GOT3 (cell line): ENCODE data around the gene DENND4C.
"Not testable (repeated sequence)": the region's sequence is repeated elsewhere in the genome, so short reads cannot be mapped to it uniquely, and the experiment has no call there.

Experiments
- DNase-seq: peaks from one replicate; lab custom pipeline; 2025; ENCODE audit warnings: mixed read lengths; lab: John Stamatoyannopoulos, UW

DENND4C gene

GRCh38 chr9:19411316-19411715 lies 180.8 kb downstream of the DENND4C start:
- DNase-seq: no peak

DNA sequence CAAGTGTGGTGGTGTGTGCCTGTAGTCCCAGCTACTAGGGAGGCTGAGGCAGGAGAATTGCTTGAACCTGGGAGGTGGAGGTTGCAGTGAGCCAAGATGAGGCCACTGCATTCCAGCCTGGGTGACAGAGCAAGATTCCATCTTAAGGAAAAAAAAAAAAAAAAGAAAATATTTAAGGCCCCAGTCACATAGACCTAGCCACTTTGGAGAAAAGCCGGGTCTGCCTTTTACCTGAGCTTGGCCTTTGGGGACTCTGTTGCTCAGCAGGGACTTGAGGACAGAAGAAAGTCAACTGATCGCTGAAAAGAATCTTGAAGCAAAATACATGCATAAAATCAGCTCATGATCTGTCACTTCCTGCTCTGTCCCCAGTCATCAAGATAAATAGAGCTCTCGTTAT lies 183.0 kb downstream of the DENND4C start:
- DNase-seq: not testable (repeated sequence)

DNA sequence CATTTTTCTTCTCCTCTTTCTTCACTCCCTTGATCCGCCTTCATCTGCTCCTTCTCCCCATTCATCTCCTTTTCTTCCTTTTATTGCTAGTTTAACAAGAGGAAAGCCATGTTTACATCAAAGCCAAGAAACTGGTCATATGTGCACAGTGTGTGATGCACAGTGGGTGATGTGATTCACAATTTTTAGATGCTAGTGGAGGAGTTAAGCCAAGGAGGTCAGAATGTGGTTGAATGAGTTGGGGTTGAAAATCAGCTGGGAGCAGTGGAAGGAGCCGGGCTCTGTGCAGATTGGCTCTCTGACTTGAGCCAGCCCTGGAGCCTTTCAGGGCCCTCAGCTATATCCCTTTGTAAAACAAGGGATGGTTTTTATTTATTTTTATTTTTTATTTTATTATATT lies 185.7 kb downstream of the DENND4C start:
- DNase-seq: no peak

DNA sequence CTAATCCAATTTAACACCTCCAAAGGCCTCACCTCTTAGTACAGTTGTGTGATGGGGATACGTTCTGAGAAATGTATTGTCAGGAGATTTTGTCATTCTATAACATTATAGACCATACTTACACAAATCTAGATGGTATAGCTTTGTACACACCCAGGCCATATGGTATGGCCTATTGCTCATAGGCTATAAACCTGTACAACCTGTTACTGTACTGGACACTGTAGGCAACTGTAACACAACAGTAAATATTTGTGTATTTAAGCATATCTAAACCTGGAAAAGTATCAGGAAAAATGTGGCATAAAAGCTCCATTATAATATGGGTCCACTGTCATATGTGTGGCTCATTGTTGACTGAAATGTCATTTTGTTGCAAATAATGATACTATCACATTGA lies 190.4 kb downstream of the DENND4C start:
- no peak for DNase-seq
